Spleen (tissue), 7 donors: ENCODE data around the gene NAALADL2.

Experiments used
- CTCF ChIP-seq, 11 experiments: fragments of 200-600 bp in 7 of 11; fragments of 450-650 bp in 4 of 11; sonication (generic) in 4 of 11; IDR thresholded peaks in 8 of 11; conservative IDR thresholded peaks in 3 of 11; 1 replicate in 7 of 11; 2 replicates in 4 of 11; pipeline versions ENCODE4 v1.4.0 to v1.8.0; 2016 to 2021; ENCODE audit warnings: antibody characterized with exemption in 11 of 11, inconsistent platforms in 4 of 11, mild to moderate bottlenecking in 1 of 11
- POLR2A ChIP-seq, 3 donors: fragments of 450-650 bp; IDR thresholded peaks; one replicate each; pipeline ENCODE4 v1.5.1; 2017; ENCODE audit warnings: antibody characterized with exemption in 3 of 3, mild to moderate bottlenecking in 1 of 3
- POLR2AphosphoS5 ChIP-seq, 3 donors: sonication (generic); formaldehyde crosslinking; IDR thresholded peaks; one replicate each; pipeline ENCODE4 v1.5.1; 2017; ENCODE audit warnings: antibody characterized with exemption in 3 of 3
- donor health status: DM: no; HTN: no; CAD: no; lungs with moderate emphysema.
- donor health status: DM: no; HTN: no; CAD: no.
- donor health status: DM: no; HTN: no; CAD: no.

DNA sequence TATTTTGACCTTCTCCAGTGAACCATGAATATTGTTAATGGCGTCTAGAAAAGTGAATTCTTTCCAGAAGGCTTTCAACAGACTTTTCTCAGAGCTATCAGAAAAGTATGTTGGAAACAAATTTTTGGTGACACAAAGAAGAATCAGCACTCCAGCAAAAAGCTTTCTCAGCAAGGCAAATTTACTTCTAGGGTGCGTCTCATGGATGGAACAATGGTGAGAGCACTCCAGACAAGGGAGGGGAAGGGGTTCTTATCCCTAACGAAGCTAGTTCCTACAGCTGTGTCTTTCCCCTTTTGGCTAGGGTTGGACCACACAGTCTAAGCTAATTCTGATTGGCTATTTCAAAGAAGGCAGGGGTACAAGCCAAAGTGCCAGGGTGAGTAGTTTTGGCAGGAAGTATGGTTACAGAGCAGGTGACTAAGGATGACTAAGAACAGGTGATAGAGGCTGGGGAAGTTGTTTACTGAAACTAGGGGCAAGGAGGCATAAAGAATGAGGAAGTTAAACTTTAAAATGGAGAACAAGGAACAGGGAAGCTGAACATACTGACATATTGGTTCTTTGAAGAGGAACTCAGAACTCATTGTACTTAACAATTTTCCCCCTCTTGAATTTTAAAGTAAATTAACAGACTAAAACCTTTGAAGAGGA, 959.8 kb downstream of the NAALADL2 start:
- TF ChIP-seq CTCF (IDR thresholded peaks at IDR 0.05 in 8 of 11, conservative IDR thresholded peaks at IDR 0.05 in 3 of 11): no peak
- TF ChIP-seq POLR2AphosphoS5 (IDR thresholded peaks at IDR 0.05): no peak
- TF ChIP-seq POLR2A (IDR thresholded peaks at IDR 0.05): no peak
